HEK293 (cell line): ENCODE results near the gene TNFRSF4.

Experiments used
- CTCF ChIA-PET: fragments of 350-600 bp; formaldehyde crosslinking; extraction: SDS; loops from one replicate; lab custom pipeline; 2021; ENCODE audit warnings: antibody characterized with exemption; lab: Yijun Ruan, JAX
- POLR2A ChIA-PET: fragments of 300-600 bp; formaldehyde crosslinking; extraction: SDS; loops from one replicate; lab custom pipeline; 2020; ENCODE audit warnings: antibody characterized with exemption, inconsistent platforms; lab: Yijun Ruan, JAX
- H3K27ac ChIP-seq: fragments of 200-500 bp; sonication (Bioruptor generic); 2 replicates; pipeline ENCODE4 v1.5.1; 2014; ENCODE audit warnings: low read depth, low read length, control low read depth, inconsistent platforms; ENCODE audit errors: extremely low read depth
- H3K36me3 ChIP-seq, 2 experiments: fragments of 200-500 bp in 1 of 2; sonication (Bioruptor generic) in 1 of 2; 1 replicate in 1 of 2; 2 replicates in 1 of 2; pipeline ENCODE4 v1.5.1; 2014 to 2017; ENCODE audit warnings: inconsistent platforms in 2 of 2, low read length in 2 of 2; ENCODE audit not compliant: control insufficient read depth in 2 of 2, insufficient read depth in 1 of 2
- H3K4me1 ChIP-seq: fragments of 200-500 bp; sonication (Bioruptor generic); 2 replicates; pipeline ENCODE4 v1.5.1; 2014; ENCODE audit warnings: mild to moderate bottlenecking, low read length, inconsistent platforms; ENCODE audit not compliant: control insufficient read depth, insufficient read depth
- H3K4me3 ChIP-seq: 2 replicates; pipeline ENCODE4 v1.5.1; 2011; ENCODE audit warnings: low read depth, mild to moderate bottlenecking, control low read depth, low read length, moderate library complexity
- H3K9me3 ChIP-seq: fragments of 200-500 bp; sonication (Bioruptor generic); 2 replicates; pipeline ENCODE4 v1.5.1; 2014; ENCODE audit warnings: low read depth, low read length, inconsistent platforms; ENCODE audit not compliant: control insufficient read depth, insufficient read depth
- KLF10 ChIP-seq: fragments of 450-650 bp; IDR thresholded peaks from 2 replicates; pipeline ENCODE4 v1.5.1; 2018; ENCODE audit warnings: missing biosample characterization, mild to moderate bottlenecking, missing genetic modification characterization
- KLF8 ChIP-seq: fragments of 450-650 bp; formaldehyde crosslinking; IDR thresholded peaks from 2 replicates; pipeline ENCODE4 v1.5.1; 2016; ENCODE audit warnings: missing biosample characterization, missing genetic modification characterization
- OVOL3 ChIP-seq: fragments of 450-650 bp; formaldehyde crosslinking; IDR thresholded peaks from 2 replicates; pipeline ENCODE4 v1.5.1; 2016; ENCODE audit warnings: missing biosample characterization, missing genetic modification characterization
- SP3 ChIP-seq: fragments of 450-650 bp; formaldehyde crosslinking; IDR thresholded peaks from 2 replicates; pipeline ENCODE4 v1.5.1; 2016; ENCODE audit warnings: missing biosample characterization, missing genetic modification characterization
- ZFHX2 ChIP-seq: fragments of 450-650 bp; formaldehyde crosslinking; conservative IDR thresholded peaks from 2 replicates; pipeline ENCODE4 v1.5.1; 2016; ENCODE audit warnings: missing biosample characterization, missing genetic modification characterization
- ZFP3 ChIP-seq: fragments of 450-650 bp; formaldehyde crosslinking; IDR thresholded peaks from 2 replicates; pipeline ENCODE4 v1.5.1; 2016; ENCODE audit warnings: low read depth, missing biosample characterization, missing genetic modification characterization
- ZFP37 ChIP-seq: fragments of 450-650 bp; formaldehyde crosslinking; IDR thresholded peaks from 2 replicates; pipeline ENCODE4 v1.5.1; 2016; ENCODE audit warnings: missing biosample characterization, missing genetic modification characterization
- ZNF169 ChIP-seq: fragments of 450-650 bp; formaldehyde crosslinking; IDR thresholded peaks from 2 replicates; pipeline ENCODE4 v1.5.1; 2016; ENCODE audit warnings: missing biosample characterization, missing genetic modification characterization
- ZNF521 ChIP-seq: fragments of 450-650 bp; formaldehyde crosslinking; IDR thresholded peaks from 2 replicates; pipeline ENCODE4 v1.5.1; 2017; ENCODE audit warnings: missing biosample characterization, mild to moderate bottlenecking, missing genetic modification characterization
- ZNF544 ChIP-seq: fragments of 450-650 bp; formaldehyde crosslinking; IDR thresholded peaks from 2 replicates; pipeline ENCODE4 v1.5.0; 2017; ENCODE audit warnings: missing biosample characterization, missing genetic modification characterization
- ZNF660 ChIP-seq: fragments of 450-650 bp; IDR thresholded peaks from 2 replicates; pipeline ENCODE4 v1.5.1; 2018; ENCODE audit warnings: missing biosample characterization, mild to moderate bottlenecking, missing genetic modification characterization
- ZNF664 ChIP-seq: fragments of 450-650 bp; formaldehyde crosslinking; IDR thresholded peaks from 2 replicates; pipeline ENCODE4 v1.5.1; 2016; ENCODE audit warnings: missing biosample characterization, missing genetic modification characterization
- ZSCAN16 ChIP-seq: fragments of 450-650 bp; formaldehyde crosslinking; IDR thresholded peaks from 2 replicates; pipeline ENCODE4 v1.5.1; 2016; ENCODE audit warnings: missing biosample characterization, missing genetic modification characterization
- TF ChIP-seq, protein P1 (sequence below): fragments of 450-650 bp; formaldehyde crosslinking; conservative IDR thresholded peaks from 2 replicates; pipeline ENCODE4 v1.5.1; 2016; ENCODE audit warnings: low read depth, missing biosample characterization, missing genetic modification characterization
- TF ChIP-seq, protein P2 (sequence below): fragments of 450-650 bp; formaldehyde crosslinking; IDR thresholded peaks from 2 replicates; pipeline ENCODE4 v1.5.1; 2016; ENCODE audit warnings: missing biosample characterization, missing genetic modification characterization
- TF ChIP-seq, protein P3 (sequence below): fragments of 450-650 bp; formaldehyde crosslinking; IDR thresholded peaks from 2 replicates; pipeline ENCODE4 v1.5.1; 2017; ENCODE audit warnings: missing biosample characterization, mild to moderate bottlenecking, missing genetic modification characterization, moderate library complexity
- TF ChIP-seq, protein P4 (sequence below): fragments of 450-650 bp; formaldehyde crosslinking; IDR thresholded peaks from 2 replicates; pipeline ENCODE4 v1.5.1; 2016; ENCODE audit warnings: missing biosample characterization, missing genetic modification characterization

TNFRSF4 gene

DNA sequence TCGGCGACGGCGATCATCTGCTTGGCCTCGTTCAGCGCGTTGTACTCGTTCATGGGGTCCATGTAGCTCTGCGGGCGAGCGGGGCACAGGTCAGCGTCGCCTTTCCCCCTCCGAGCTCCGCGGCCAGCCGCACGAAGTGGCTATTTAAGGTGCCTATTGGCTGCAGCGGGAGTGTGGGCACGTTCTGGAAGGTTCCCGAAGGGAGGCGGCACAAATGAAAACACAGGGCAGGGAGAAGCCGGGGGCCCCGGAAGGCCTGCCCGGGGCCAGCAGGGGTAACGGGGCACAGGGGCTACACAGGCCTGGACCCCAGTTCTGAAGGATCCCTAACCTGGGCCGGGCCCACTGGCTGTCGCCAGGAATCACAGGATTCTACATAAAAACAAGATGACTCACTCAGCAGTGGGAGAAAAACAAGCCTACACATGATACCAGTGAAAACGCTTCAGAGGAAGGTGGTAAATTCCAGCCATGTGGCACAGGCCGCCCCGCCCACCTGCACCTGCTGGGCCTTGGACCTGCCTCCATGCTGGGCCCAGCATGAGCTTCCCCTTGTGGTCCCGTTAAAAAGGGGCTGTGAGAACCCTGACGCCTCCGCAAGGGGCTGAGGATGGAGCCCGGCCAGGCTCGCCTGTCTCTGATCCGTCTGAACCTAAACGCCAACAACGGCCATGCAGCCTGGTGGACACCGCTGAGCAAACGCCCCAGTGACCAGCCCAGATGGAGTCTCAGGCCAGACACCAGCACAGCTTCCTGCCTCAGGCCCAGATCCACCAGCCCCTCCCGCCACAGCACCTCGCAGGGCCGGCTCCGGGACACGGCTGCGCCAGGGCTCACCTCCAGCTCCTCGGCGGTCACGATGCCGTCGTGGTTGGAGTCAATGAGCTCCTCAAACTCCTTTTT, 3.9 kb upstream of the TNFRSF4 start (continued):
- TF ChIP-seq, protein P1, sequence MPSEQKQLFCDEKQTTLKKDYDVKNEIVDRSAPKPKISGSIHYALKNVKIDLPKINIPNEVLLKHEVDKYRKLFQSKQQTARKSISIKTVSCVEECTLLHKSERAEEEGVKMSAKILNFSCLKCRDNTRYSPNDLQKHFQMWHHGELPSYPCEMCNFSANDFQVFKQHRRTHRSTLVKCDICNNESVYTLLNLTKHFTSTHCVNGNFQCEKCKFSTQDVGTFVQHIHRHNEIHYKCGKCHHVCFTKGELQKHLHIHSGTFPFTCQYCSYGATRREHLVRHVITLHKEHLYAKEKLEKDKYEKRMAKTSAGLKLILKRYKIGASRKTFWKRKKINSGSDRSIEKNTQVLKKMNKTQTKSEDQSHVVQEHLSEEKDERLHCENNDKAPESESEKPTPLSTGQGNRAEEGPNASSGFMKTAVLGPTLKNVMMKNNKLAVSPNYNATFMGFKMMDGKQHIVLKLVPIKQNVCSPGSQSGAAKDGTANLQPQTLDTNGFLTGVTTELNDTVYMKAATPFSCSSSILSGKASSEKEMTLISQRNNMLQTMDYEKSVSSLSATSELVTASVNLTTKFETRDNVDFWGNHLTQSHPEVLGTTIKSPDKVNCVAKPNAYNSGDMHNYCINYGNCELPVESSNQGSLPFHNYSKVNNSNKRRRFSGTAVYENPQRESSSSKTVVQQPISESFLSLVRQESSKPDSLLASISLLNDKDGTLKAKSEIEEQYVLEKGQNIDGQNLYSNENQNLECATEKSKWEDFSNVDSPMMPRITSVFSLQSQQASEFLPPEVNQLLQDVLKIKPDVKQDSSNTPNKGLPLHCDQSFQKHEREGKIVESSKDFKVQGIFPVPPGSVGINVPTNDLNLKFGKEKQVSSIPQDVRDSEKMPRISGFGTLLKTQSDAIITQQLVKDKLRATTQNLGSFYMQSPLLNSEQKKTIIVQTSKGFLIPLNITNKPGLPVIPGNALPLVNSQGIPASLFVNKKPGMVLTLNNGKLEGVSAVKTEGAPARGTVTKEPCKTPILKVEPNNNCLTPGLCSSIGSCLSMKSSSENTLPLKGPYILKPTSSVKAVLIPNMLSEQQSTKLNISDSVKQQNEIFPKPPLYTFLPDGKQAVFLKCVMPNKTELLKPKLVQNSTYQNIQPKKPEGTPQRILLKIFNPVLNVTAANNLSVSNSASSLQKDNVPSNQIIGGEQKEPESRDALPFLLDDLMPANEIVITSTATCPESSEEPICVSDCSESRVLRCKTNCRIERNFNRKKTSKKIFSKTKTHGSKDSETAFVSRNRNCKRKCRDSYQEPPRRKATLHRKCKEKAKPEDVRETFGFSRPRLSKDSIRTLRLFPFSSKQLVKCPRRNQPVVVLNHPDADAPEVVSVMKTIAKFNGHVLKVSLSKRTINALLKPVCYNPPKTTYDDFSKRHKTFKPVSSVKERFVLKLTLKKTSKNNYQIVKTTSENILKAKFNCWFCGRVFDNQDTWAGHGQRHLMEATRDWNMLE (tag by site-specific recombination): no peak
- TF ChIP-seq ZNF169 (tag by site-specific recombination) (no peak), KLF8 (peak; percentile 43; the same call in 1 of the 2 replicates), ZNF544 (tag by site-specific recombination) (no peak), ZNF660 (tag by site-specific recombination) (peak; percentile 67; the same call in 1 of the 2 replicates), KLF10 (tag by site-specific recombination) (peak; percentile 61; the same call in 1 of the 2 replicates)
- TF ChIP-seq, all 188 proteins: peak for 26

DNA sequence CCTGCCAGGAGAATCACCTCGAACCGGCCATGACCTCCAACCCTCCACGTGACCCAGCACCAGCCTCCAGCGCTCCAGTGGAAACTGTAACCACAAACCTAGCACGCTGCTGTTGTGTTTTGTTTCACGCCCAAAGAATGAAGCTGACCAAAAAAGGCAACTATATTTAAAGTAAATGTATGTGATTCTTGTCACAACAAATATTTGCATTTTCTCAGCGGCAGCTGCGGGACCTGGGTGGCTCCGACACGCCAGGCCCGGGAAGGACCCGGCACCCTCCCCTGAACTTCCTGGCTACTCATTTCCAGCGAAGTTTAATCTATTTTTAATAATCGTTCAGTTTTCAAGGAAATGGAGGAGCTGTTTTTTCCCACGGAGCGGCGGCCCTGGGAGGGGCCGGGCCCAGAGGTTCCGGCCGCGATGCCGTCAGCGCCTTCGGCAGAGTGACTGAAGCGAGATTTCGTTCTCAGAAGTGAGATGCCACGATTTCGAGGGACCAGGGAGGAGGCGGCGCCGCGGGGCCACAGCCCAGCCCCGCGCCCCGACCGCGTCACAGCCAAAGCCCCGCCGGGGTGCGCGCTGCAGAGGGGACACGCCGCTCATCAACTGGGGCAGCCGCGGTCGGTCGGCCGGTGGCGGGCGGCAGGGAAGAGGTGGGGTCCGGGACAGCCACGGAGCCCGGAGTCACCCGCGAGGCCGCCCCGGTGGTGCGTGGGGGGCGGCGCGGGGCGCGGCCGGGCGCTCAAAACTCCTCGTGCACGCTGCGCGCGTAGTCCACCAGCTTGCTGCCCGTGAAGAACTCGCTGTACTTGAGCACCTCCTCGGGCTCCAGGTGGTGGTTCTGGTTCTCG, 3.0 kb upstream of the TNFRSF4 start:
- Histone ChIP-seq H3K4me3 (no peak overlapping the region), H3K36me3 (peaks cover 4 to 67% of the 10 kb centered on the region in 2 experiments; a peak in 2 of 3 replicates), H3K4me1 (no peaks in the 10 kb centered on the region), H3K27ac (no peak overlapping the region), H3K9me3 (no peaks in the 10 kb centered on the region)
- CTCF ChIA-PET: no interaction called here
- TF ChIP-seq, protein P2, sequence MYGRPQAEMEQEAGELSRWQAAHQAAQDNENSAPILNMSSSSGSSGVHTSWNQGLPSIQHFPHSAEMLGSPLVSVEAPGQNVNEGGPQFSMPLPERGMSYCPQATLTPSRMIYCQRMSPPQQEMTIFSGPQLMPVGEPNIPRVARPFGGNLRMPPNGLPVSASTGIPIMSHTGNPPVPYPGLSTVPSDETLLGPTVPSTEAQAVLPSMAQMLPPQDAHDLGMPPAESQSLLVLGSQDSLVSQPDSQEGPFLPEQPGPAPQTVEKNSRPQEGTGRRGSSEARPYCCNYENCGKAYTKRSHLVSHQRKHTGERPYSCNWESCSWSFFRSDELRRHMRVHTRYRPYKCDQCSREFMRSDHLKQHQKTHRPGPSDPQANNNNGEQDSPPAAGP (tag by site-specific recombination): no peak
- TF ChIP-seq, protein P3, sequence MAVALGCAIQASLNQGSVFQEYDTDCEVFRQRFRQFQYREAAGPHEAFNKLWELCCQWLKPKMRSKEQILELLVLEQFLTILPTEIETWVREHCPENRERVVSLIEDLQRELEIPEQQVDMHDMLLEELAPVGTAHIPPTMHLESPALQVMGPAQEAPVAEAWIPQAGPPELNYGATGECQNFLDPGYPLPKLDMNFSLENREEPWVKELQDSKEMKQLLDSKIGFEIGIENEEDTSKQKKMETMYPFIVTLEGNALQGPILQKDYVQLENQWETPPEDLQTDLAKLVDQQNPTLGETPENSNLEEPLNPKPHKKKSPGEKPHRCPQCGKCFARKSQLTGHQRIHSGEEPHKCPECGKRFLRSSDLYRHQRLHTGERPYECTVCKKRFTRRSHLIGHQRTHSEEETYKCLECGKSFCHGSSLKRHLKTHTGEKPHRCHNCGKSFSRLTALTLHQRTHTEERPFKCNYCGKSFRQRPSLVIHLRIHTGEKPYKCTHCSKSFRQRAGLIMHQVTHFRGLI (tag by site-specific recombination): no peak
- TF ChIP-seq ZFP3 (no peak), ZNF664 (no peak), ZFP37 (tag by site-specific recombination) (no peak), ZFHX2 (no peak), ZSCAN16 (tag by site-specific recombination) (no peak), ZNF521 (no peak), OVOL3 (tag by site-specific recombination) (no peak), SP3 (tag by site-specific recombination) (no peak)
- TF ChIP-seq, protein P4, sequence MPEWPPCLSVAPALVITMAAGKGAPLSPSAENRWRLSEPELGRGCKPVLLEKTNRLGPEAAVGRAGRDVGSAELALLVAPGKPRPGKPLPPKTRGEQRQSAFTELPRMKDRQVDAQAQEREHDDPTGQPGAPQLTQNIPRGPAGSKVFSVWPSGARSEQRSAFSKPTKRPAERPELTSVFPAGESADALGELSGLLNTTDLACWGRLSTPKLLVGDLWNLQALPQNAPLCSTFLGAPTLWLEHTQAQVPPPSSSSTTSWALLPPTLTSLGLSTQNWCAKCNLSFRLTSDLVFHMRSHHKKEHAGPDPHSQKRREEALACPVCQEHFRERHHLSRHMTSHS: no peak
- POLR2A ChIA-PET: no interaction called here
